DOHH2 (cell line): Measurements from ENCODE around the gene IQSEC3.
"Not testable (repeated sequence)": the region's sequence is repeated elsewhere in the genome, so short reads cannot be mapped to it uniquely, and the experiment has no call there.

Source experiments
- H3F3A ChIP-seq: fragments of 200-600 bp; sonication (generic), shearing (Covaris generic); 2 replicates; pipeline ENCODE4 v1.6.0; 2016; ENCODE audit warnings: antibody characterized with exemption, mild to moderate bottlenecking; ENCODE audit not compliant: control insufficient read depth, insufficient read depth
- H3K27ac ChIP-seq: fragments of 200-600 bp; sonication (generic); 2 replicates; pipeline ENCODE4 v1.5.1; 2014; ENCODE audit warnings: low read depth, mild to moderate bottlenecking, low read length, moderate library complexity
- H3K27me3 ChIP-seq: fragments of 200-600 bp; sonication (generic); 2 replicates; pipeline ENCODE4 v1.6.1; 2014; ENCODE audit warnings: mild to moderate bottlenecking, low read length, mixed read lengths; ENCODE audit not compliant: control insufficient read depth
- H3K36me3 ChIP-seq: fragments of 200-600 bp; sonication (generic); 2 replicates; pipeline ENCODE4 v1.6.1; 2014; ENCODE audit warnings: mild to moderate bottlenecking, low read length, moderate library complexity, mixed read lengths; ENCODE audit not compliant: control insufficient read depth
- H3K4me1 ChIP-seq: fragments of 200-600 bp; sonication (generic); 2 replicates; pipeline ENCODE4 v1.6.1; 2014; ENCODE audit warnings: mild to moderate bottlenecking, low read length, mixed read lengths; ENCODE audit not compliant: control insufficient read depth
- H3K4me2 ChIP-seq: fragments of 200-600 bp; sonication (generic); 2 replicates; pipeline ENCODE4 v1.6.0; 2014; ENCODE audit warnings: mild to moderate bottlenecking, low read length, moderate library complexity
- H3K4me3 ChIP-seq: fragments of 200-600 bp; sonication (generic); 2 replicates; pipeline ENCODE4 v1.5.1; 2014; ENCODE audit warnings: mild to moderate bottlenecking, low read length, mixed read lengths
- H3K79me2 ChIP-seq: fragments of 200-600 bp; sonication (generic); 2 replicates; pipeline ENCODE4 v1.6.1; 2014; ENCODE audit warnings: mild to moderate bottlenecking, low read length, mixed read lengths; ENCODE audit not compliant: control insufficient read depth
- H3K9me2 ChIP-seq: fragments of 200-600 bp; sonication (generic); replicated peaks from 2 replicates; pipeline ENCODE4 v1.6.1; 2014; ENCODE audit warnings: mild to moderate bottlenecking, low read length, mixed read lengths; ENCODE audit not compliant: control insufficient read depth
- H3K9me3 ChIP-seq: fragments of 200-600 bp; sonication (generic); 2 replicates; pipeline ENCODE4 v1.6.1; 2014; ENCODE audit warnings: antibody characterized with exemption, low read length, mixed read lengths; ENCODE audit not compliant: control insufficient read depth, insufficient read depth
- H4K20me1 ChIP-seq: fragments of 200-600 bp; sonication (generic); 2 replicates; pipeline ENCODE4 v1.6.0; 2014; ENCODE audit warnings: low read depth, mild to moderate bottlenecking, antibody characterized with exemption, low read length, moderate library complexity; ENCODE audit not compliant: control insufficient read depth, insufficient read depth
- EZH2phosphoT487 ChIP-seq: fragments of 200-600 bp; sonication (generic); IDR thresholded peaks from 2 replicates; pipeline ENCODE4 v1.6.1; 2017; ENCODE audit warnings: borderline replicate concordance, mild to moderate bottlenecking, antibody characterized with exemption, low read length, moderate library complexity, mixed read lengths
- TF ChIP-seq, protein P1 (sequence below): fragments of 200-600 bp; sonication (generic); IDR thresholded peaks from one replicate; pipeline ENCODE4 v1.5.1; 2014; ENCODE audit warnings: antibody characterized with exemption, mild to moderate bottlenecking, low read depth, low read length; ENCODE audit not compliant: poor library complexity, severe bottlenecking

Gene IQSEC3

GRCh38 chr12:21301-22189, 45.0 kb upstream of the IQSEC3 start:
- Histone ChIP-seq H3K4me1 (no peaks in the 10 kb centered on the region), H3K27me3 (no peaks in the 10 kb centered on the region), H3K4me2 (no peak overlapping the region), H3K36me3 (no peaks in the 10 kb centered on the region), H3K9me3 (no peaks in the 10 kb centered on the region), H3F3A (no peaks in the 10 kb centered on the region), H4K20me1 (no peaks in the 10 kb centered on the region), H3K9me2 (no peaks in the 10 kb centered on the region), H3K27ac (no peak overlapping the region), H3K4me3 (no peak overlapping the region), H3K79me2 (no peaks in the 10 kb centered on the region)
- TF ChIP-seq EZH2phosphoT487 = no peak
- TF ChIP-seq, protein P1, sequence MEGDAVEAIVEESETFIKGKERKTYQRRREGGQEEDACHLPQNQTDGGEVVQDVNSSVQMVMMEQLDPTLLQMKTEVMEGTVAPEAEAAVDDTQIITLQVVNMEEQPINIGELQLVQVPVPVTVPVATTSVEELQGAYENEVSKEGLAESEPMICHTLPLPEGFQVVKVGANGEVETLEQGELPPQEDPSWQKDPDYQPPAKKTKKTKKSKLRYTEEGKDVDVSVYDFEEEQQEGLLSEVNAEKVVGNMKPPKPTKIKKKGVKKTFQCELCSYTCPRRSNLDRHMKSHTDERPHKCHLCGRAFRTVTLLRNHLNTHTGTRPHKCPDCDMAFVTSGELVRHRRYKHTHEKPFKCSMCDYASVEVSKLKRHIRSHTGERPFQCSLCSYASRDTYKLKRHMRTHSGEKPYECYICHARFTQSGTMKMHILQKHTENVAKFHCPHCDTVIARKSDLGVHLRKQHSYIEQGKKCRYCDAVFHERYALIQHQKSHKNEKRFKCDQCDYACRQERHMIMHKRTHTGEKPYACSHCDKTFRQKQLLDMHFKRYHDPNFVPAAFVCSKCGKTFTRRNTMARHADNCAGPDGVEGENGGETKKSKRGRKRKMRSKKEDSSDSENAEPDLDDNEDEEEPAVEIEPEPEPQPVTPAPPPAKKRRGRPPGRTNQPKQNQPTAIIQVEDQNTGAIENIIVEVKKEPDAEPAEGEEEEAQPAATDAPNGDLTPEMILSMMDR = no peak

GRCh38 chr12:22190-22529, 44.4 kb upstream of the IQSEC3 start:
- TF ChIP-seq EZH2phosphoT487 = no peak
- TF ChIP-seq, protein P1 = no peak
- Histone ChIP-seq H3K27me3 (no peaks in the 10 kb centered on the region), H3K9me2 (no peaks in the 10 kb centered on the region), H3K4me3 (no peak overlapping the region), H3F3A (no peaks in the 10 kb centered on the region), H3K4me2 (no peak overlapping the region), H3K9me3 (no peaks in the 10 kb centered on the region), H3K27ac (no peak overlapping the region), H3K36me3 (no peaks in the 10 kb centered on the region), H3K79me2 (no peaks in the 10 kb centered on the region), H3K4me1 (no peaks in the 10 kb centered on the region), H4K20me1 (no peaks in the 10 kb centered on the region)

GRCh38 chr12:22530-23201, 43.9 kb upstream of the IQSEC3 start:
- H3K27ac ChIP-seq = no peak overlapping the region
- no peaks in the 10 kb centered on the region for H3K79me2 ChIP-seq
- no peak overlapping the region for H3K4me3 ChIP-seq
- no peak for TF ChIP-seq EZH2phosphoT487
- TF ChIP-seq, protein P1 = no peak
- no peaks in the 10 kb centered on the region for H3K27me3 ChIP-seq
- H3K9me3 ChIP-seq = no peaks in the 10 kb centered on the region
- H3K4me1 ChIP-seq = no peaks in the 10 kb centered on the region
- H3F3A ChIP-seq = no peaks in the 10 kb centered on the region
- no peak overlapping the region for H3K4me2 ChIP-seq
- no peaks in the 10 kb centered on the region for H3K36me3 ChIP-seq
- no peaks in the 10 kb centered on the region for H4K20me1 ChIP-seq
- no peaks in the 10 kb centered on the region for H3K9me2 ChIP-seq

GRCh38 chr12:27904-28303, 38.7 kb upstream of the IQSEC3 start:
- H3K27me3 ChIP-seq, H3K4me3 ChIP-seq, H4K20me1 ChIP-seq, H3K27ac ChIP-seq, H3K36me3 ChIP-seq, H3K9me3 ChIP-seq, H3K4me1 ChIP-seq, H3K4me2 ChIP-seq, H3K79me2 ChIP-seq, H3F3A ChIP-seq, H3K9me2 ChIP-seq: not testable (repeated sequence)

GRCh38 chr12:38775-39174, 27.8 kb upstream of the IQSEC3 start:
- H3K27me3 ChIP-seq, H3K4me2 ChIP-seq, H4K20me1 ChIP-seq, H3K4me1 ChIP-seq, H3K4me3 ChIP-seq, H3K27ac ChIP-seq, H3K9me3 ChIP-seq, H3K36me3 ChIP-seq, H3F3A ChIP-seq, H3K79me2 ChIP-seq, H3K9me2 ChIP-seq: not testable (repeated sequence)
